Activated T-helper 17 cell treated with anti-CD3 and anti-CD28 coated beads, Interleukin-2, amount 50 U/mL, for 72 hours (primary cell): ENCODE data around the gene PALM3. TPM values are rescaled to one million over a fixed set of nuclear protein-coding genes. Genes with fewer than 3 reads are reported as not detected.
"Not testable (repeated sequence)": the region's sequence is repeated elsewhere in the genome, so short reads cannot be mapped to it uniquely, and the experiment has no call there.

Experiments used
- ATAC-seq: fragments of 150-1000 bp; cut with Tn5 transposase; replicated peaks from 2 replicates; pipeline ENCODE4 v1.10.0; 2021; ENCODE audit warnings: mild to moderate bottlenecking, moderate library complexity
- H3K27ac Mint-ChIP-seq: one replicate; pipeline ENCODE4 v1.8.0; 2022; ENCODE audit warnings: mixed read lengths
- H3K27me3 Mint-ChIP-seq: one replicate; pipeline ENCODE4 v1.8.0; 2022; ENCODE audit warnings: mixed read lengths
- H3K36me3 Mint-ChIP-seq: one replicate; pipeline ENCODE4 v1.8.0; 2022; ENCODE audit warnings: low read depth, mild to moderate bottlenecking, mixed read lengths
- H3K4me1 Mint-ChIP-seq: one replicate; pipeline ENCODE4 v1.8.0; 2022; ENCODE audit warnings: mixed read lengths
- H3K4me3 Mint-ChIP-seq: one replicate; pipeline ENCODE4 v1.8.0; 2022; ENCODE audit warnings: mild to moderate bottlenecking, mixed read lengths
- H3K9me3 Mint-ChIP-seq: one replicate; pipeline ENCODE4 v1.8.0; 2022; ENCODE audit warnings: mixed read lengths
- total RNA-seq, 2 donors: library from RNA; stranded (reverse); gene quantifications; one replicate each; pipeline ENCODE4 v1.2.3, GENCODE V29; 2022

PALM3 gene
- total RNA-seq, 2 donors from 2014 or later, result not detected

DNA sequence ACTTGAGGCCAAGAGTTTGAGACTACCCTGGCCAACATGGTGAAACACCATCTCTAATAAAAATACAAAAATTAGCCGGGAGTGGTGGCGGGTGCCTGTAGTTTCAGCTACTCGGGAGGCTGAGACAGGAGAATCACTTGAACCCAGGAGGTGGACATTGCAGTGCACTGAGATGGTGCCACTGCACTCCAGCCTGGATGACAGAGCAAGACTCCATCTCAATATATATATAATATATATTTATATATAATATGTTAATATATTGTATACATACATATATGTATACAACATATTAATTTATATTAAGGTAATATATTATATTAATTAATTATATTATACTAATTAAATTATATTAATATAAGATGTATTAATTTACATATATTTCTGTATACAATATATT, 42.1 kb downstream of the PALM3 start:
- not testable (repeated sequence) for ATAC-seq, H3K27me3 Mint-ChIP-seq, H3K4me3 Mint-ChIP-seq, H3K36me3 Mint-ChIP-seq, H3K9me3 Mint-ChIP-seq, H3K27ac Mint-ChIP-seq, H3K4me1 Mint-ChIP-seq

DNA sequence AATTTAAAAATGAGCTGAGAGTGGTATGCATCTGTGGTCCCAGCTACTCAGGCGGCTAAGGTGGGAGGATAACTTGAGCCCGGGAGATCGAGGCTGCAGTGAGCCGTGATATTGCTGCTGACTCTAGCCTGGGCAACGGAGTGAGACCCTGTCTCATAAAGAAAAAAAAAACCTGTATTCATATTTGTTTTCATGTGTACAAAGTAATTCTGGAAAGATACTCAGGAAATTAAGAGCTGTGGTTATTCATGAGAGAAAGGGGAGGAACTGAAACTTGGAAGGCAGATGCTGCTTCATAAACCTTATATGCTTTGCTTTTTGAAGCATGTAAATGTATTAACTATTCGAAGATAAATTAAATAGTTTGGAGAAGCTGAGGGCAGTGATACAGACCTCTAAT, 42.8 kb downstream of the PALM3 start:
- Mint-ChIP-seq H3K4me3 (no peak overlapping the region), H3K9me3 (no peaks in the 10 kb centered on the region), H3K27me3 (no peaks in the 10 kb centered on the region), H3K27ac (no peak overlapping the region), H3K36me3 (no peaks in the 10 kb centered on the region), H3K4me1 (no peaks in the 10 kb centered on the region)
- no peak for ATAC-seq

DNA sequence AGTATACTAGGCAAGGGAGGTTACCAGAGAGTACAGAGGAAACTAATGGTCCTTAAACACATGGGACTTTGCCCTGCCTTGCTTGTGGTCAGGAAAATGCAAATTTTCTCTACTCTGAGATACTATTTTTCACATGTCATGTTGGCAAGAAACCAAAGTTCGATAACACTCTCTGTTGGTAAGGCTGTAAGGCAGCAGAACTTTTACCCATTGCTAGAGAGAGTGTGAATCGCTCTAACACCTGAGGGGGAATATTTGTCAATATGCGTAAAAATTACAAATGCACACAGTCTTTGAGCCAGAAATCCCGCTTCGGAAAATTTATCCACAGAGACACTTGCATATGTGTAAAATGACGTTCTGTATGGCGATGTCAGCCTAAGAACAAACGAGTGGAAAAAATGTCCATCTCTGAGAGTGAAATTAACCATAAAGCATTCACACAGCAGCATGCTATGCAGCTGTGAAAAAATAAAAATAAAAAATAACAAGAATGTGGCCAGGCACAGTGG, 46.3 kb downstream of the PALM3 start:
- ATAC-seq, result peak; percentile 48
- no peaks in the 10 kb centered on the region for H3K27me3 Mint-ChIP-seq
- no peaks in the 10 kb centered on the region for H3K9me3 Mint-ChIP-seq
- H3K27ac Mint-ChIP-seq, result no peak overlapping the region
- H3K4me1 Mint-ChIP-seq, result no peaks in the 10 kb centered on the region
- no peaks in the 10 kb centered on the region for H3K36me3 Mint-ChIP-seq
- no peak overlapping the region for H3K4me3 Mint-ChIP-seq

DNA sequence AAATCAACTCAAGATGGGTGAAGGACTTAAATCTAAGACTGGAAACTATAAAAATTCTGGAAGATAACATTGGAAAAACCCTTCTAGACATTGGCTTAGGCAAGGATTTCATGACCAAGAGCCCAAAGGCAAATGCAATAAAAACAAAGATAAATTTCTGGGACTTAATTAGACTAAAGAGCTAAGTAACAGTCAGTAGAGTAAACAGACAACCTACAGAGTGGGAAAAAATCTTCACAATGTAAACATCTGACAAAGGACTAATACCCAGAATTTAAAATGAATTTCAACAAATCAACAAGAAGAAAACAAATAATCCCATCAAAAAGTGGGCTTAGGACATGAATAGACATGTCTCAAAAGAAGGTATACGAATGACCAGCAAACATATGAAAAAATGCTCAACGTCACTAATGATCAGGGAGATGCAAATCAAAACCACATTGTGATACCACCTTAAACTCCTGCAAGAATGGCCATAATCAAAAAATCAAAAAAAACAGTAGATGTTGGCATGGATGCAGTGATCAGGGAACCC, 49.4 kb downstream of the PALM3 start:
- Mint-ChIP-seq H3K4me3 (no peak overlapping the region), H3K27me3 (no peaks in the 10 kb centered on the region), H3K36me3 (no peaks in the 10 kb centered on the region), H3K4me1 (no peaks in the 10 kb centered on the region), H3K9me3 (no peaks in the 10 kb centered on the region), H3K27ac (no peak overlapping the region)
- ATAC-seq, result no peak

DNA sequence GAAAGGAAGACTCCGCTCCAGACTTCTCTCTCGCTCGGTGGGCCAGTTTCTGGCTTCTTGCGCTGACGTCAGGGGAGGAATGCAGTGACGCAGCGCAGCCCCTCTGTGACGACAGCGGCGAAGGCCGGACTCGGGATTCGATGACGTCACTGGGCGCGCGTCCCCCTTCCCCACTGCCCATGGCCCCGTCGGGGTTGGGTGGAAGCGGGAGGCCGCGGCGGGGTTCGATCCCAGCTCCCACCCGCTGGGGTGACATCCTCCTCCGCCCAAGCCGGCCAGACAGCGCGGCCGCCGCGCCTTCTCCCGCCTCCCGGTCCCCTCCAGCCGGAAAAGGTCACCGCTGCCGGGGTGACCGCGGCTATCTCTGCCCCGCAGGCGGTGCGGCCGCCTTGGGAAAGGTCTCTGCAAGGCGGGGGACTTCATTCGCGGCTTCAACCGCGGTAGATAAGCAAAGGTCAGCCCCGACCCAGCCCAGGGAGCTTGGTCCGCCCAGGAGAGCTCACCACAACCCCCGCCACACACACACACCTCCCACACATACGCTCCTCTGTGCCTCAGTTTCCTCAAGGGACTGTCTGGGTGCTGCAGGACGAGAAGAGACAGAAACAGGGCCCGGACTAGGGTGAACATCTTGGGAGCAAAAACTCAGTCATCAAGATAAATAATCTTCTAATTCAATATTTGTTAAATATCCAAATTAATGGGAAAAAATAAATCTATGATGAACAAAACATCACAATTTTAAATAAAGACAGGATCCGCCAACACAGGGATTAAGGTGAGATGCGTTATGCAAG, 54.9 kb downstream of the PALM3 start:
- ATAC-seq, result peak; percentile 31
- Mint-ChIP-seq H3K4me1 (peaks cover 16% of the 10 kb centered on the region), H3K36me3 (peaks cover 13% of the 10 kb centered on the region), H3K27me3 (no peaks in the 10 kb centered on the region), H3K4me3 (peak overlapping the region; percentile 91), H3K27ac (peak overlapping the region; percentile 99), H3K9me3 (no peaks in the 10 kb centered on the region)

DNA sequence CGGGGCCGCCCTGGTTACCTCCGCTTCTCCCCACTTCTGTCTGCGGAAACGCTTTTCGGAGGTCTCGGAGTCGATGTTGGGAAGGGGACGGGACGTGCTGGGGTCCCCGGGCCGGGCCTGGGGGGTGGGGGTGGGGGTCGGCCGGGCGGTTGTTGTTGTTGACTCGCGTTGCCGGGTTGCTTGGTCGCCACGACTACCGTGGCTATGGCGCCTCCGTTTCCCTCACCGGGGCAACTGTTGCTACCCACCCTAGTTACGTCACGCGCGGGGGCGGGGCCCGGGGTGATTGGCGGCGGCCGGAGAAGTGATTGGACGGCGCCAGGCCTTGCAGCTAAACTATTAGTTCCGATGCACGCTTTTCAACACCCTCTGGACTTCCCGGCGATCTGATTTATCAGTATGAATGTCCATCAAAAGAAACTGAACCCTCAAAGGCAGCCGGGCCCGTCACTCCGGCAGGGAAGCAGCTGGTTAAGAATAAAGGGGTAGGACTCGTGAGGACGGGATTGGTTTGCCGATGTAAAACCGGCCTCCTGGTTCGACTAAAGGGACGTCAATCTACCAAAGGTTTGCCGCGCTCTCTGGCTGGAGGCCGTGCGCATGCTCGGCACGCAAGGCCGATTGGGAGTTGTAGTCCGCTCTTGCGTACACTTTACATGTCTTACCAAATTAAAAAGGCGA, 55.7 kb downstream of the PALM3 start, which contains the start of gene RFX1:
Gene RFX1, minus strand, starts transcription at position 236 of the 681 bp plus-strand sequence. CDS start 12,477 bp downstream, outside the sequence.
- no peaks in the 10 kb centered on the region for H3K27me3 Mint-ChIP-seq
- H3K4me3 Mint-ChIP-seq, result peak within 1 kb of the TSS; percentile 94
- H3K36me3 Mint-ChIP-seq, result peaks cover 13% of the 10 kb centered on the region
- peak within 1 kb of the TSS; percentile 99 for H3K27ac Mint-ChIP-seq
- H3K9me3 Mint-ChIP-seq, result no peaks in the 10 kb centered on the region
- ATAC-seq, result peak; percentile 84
- peaks cover 17% of the 10 kb centered on the region for H3K4me1 Mint-ChIP-seq

DNA sequence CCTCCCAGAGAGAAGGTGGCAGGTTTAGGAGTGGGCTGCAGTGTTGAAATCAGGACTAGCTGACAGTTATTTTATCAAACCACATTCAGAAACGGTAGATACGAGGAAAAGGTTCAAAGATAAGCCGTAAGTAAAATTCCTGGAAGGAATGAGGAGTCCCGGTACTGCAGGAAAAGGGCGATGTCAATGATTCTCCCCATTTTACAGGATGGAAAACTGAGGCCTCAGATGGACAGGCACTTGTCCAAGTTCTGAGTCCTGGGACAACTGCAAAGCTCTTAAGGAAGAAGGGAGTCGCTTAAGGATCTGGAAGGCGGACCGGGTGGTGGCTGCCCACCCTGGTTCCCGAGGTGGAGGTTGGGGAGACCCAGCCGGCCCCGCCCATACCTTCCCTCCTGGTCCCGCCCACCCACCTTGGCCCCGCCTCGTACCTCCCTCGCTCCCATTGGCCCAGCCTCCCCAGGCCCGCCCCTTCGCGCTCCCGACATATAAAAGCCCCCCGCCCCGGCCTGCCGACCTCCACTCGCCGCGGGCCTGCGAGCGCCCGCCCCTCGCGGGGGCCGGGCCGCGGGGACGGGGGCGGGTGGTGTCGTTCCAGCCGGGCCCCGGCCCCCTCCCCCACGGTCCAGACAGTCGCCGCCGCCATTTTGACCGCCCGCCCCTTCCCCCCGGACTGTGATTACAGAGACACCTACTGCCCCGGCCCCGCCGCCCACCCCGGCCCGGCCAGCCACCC, 56.4 kb downstream of the PALM3 start:
- H3K27me3 Mint-ChIP-seq, result no peaks in the 10 kb centered on the region

DNA sequence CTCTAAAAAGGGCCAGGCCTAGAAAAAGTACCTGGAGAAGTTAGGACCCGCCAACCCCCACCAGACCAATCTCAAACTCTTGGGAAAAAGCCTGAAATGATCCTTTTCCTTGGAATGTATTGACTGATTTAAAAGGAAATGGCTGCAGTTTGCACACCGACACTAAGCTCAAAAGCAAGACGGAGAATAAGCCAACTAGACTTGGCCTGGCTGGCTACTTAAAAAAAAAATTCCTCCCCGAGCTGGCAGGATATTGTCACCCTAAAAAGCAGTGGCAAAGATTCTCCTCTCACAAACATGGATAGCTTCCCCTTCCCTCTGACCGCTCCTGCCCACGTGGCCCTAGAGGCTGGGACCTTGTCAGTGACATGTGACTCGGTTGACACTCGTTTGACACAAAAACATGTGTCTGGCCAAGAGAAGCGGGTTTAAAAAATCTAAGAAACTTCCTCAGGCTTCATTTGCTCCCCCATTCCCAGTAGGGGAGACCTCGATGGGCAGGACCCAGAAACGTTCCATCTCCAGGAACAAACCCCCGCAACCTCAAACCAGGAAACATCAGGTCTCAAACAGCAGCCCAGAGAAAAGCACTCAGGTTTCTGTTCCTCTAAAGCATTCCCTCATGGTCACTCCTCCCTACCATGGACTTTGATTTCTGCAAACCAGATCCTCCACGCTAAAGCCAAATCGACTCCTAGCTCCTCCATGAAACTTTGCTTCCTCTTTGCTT, 57.1 kb downstream of the PALM3 start:
- no peak for ATAC-seq
- Mint-ChIP-seq H3K9me3 (no peaks in the 10 kb centered on the region), H3K27me3 (no peaks in the 10 kb centered on the region), H3K27ac (peak overlapping the region; percentile 96), H3K36me3 (peaks cover 13% of the 10 kb centered on the region), H3K4me1 (peaks cover 21% of the 10 kb centered on the region), H3K4me3 (peak overlapping the region; percentile 94)

More for the DNA sequence above, 56.4 kb downstream of the PALM3 start:
- no peaks in the 10 kb centered on the region for H3K9me3 Mint-ChIP-seq
- H3K4me1 Mint-ChIP-seq, result peaks cover 21% of the 10 kb centered on the region
- H3K27ac Mint-ChIP-seq, result peak overlapping the region; percentile 99
- peak overlapping the region; percentile 94 for H3K4me3 Mint-ChIP-seq
- peak; percentile 52 for ATAC-seq
- peaks cover 13% of the 10 kb centered on the region for H3K36me3 Mint-ChIP-seq

Other genes starting within 250 kb of the PALM3 start
- gene NANOS3, start 184.9 kb downstream of the PALM3 start, total RNA-seq, result 1 to 10 TPM; 1.2 to 3.6 TPM
- gene BRME1, start 156.0 kb downstream of the PALM3 start, total RNA-seq, result 10 to 100 TPM in 1 of 2 donors, 1 to 10 TPM in 1; 4.8 to 12.5 TPM
- gene CC2D1A, start 155.9 kb downstream of the PALM3 start, total RNA-seq, result 10 to 100 TPM; 34.6 to 35.4 TPM
- 1 to 10 TPM in 1 of 2 donors, under 1 TPM in 1; 0.90 to 1.0 TPM for gene PODNL1, start 123.7 kb downstream of the PALM3 start, total RNA-seq
- 10 to 100 TPM; 60.9 to 67.7 TPM for gene DCAF15, start 109.6 kb downstream of the PALM3 start, total RNA-seq
- gene RFX1, start 55.8 kb downstream of the PALM3 start, total RNA-seq, result 10 to 100 TPM; 12.6 to 12.9 TPM
- not detected for gene RLN3, start 33.9 kb downstream of the PALM3 start, total RNA-seq
- gene IL27RA, start 30.3 kb downstream of the PALM3 start, total RNA-seq, result 10 to 100 TPM; 52.1 to 53.9 TPM
- gene MISP3, start 10.7 kb upstream of the PALM3 start, total RNA-seq, result 1 to 10 TPM; 1.5 to 4.1 TPM
- under 1 TPM in 1 of 2 donors, not detected in 1; 0.42 TPM for gene C19orf67, start 23.7 kb upstream of the PALM3 start, total RNA-seq
- 10 to 100 TPM; 62.1 to 77.5 TPM for gene SAMD1, start 28.7 kb upstream of the PALM3 start, total RNA-seq
- gene PRKACA, start 55.7 kb upstream of the PALM3 start, total RNA-seq, result 10 to 100 TPM; 43.1 to 69.5 TPM
- gene ASF1B, start 74.5 kb upstream of the PALM3 start, total RNA-seq, result 10 to 100 TPM; 62.6 to 73.7 TPM
- gene ADGRL1, start 144.1 kb upstream of the PALM3 start, total RNA-seq, result 1 to 10 TPM; 3.9 to 8.4 TPM